A172 (cell line): ENCODE results near the gene POLR1F. TPM values are rescaled to one million over a fixed set of nuclear protein-coding genes. Genes with fewer than 3 reads are reported as not detected.
A peak's percentile ranks its signal among the peaks of the same experiment; 100 is the strongest.
"Not testable (repeated sequence)": the region's sequence is repeated elsewhere in the genome, so short reads cannot be mapped to it uniquely, and the experiment has no call there.

Experiments used
- DNase-seq: peaks from one replicate; pipeline ENCODE4 v3.0.0-alpha.2; 2015; ENCODE audit warnings: low spot score
- total RNA-seq: library from RNA; depleted of rRNA; stranded (reverse); fragments of >200 nt; shearing (Covaris generic); gene quantifications from 2 replicates; pipeline ENCODE4 v1.2.3, GENCODE V29; 2014; rRNA removed

Gene POLR1F
- total RNA-seq = 45.4 and 53.8 TPM in 2 replicates

GRCh38 chr7:19708397-19709248 lies at the start of gene POLR1F:
Gene POLR1F, minus strand, starts transcription at chr7:19709037. Its CDS starts 21 bp downstream, at chr7:19709016.
- peak; percentile 95 for DNase-seq

- peak; percentile 77 for DNase-seq
These were observed 45.8 kb upstream of the POLR1F start for GRCh38 chr7:19754521-19755116.

- DNase-seq = no peak
These were observed 43.2 kb upstream of the POLR1F start for GRCh38 chr7:19752020-19752419.

GRCh38 chr7:19749658-19750057 lies 40.8 kb upstream of the POLR1F start:
- no peak for DNase-seq

- peak; percentile 46 for DNase-seq
These were observed 39.0 kb upstream of the POLR1F start for GRCh38 chr7:19747740-19748339.

GRCh38 chr7:19744075-19744474 lies 35.2 kb upstream of the POLR1F start:
- DNase-seq = no peak

- DNase-seq = no peak
These were observed 19.9 kb upstream of the POLR1F start for GRCh38 chr7:19728716-19729115.

- DNase-seq = no peak
These were observed 16.9 kb upstream of the POLR1F start for GRCh38 chr7:19725770-19726169.

- no peak for DNase-seq
These were observed 6.7 kb upstream of the POLR1F start for GRCh38 chr7:19715499-19715898.

GRCh38 chr7:19713676-19714075 lies 4.8 kb upstream of the POLR1F start:
- peak; percentile 54 for DNase-seq

GRCh38 chr7:19709249-19709578 lies 377 bp upstream of the POLR1F start:
- no peak for DNase-seq

- peak; percentile 16 for DNase-seq
These were observed 1.6 kb downstream of the POLR1F start for GRCh38 chr7:19707240-19707639.

GRCh38 chr7:19705663-19706062 lies 3.2 kb downstream of the POLR1F start:
- DNase-seq = no peak

GRCh38 chr7:19701471-19701870 lies 7.4 kb downstream of the POLR1F start:
- no peak for DNase-seq

GRCh38 chr7:19700936-19701335 lies 7.9 kb downstream of the POLR1F start:
- no peak for DNase-seq

- no peak for DNase-seq
These were observed 10.5 kb downstream of the POLR1F start for GRCh38 chr7:19698331-19698730.

- no peak for DNase-seq
These were observed 11.9 kb downstream of the POLR1F start for GRCh38 chr7:19696926-19697325.

- no peak for DNase-seq
These were observed 16.6 kb downstream of the POLR1F start for GRCh38 chr7:19692111-19692828.

GRCh38 chr7:19690736-19691135 lies 18.1 kb downstream of the POLR1F start:
- peak; percentile 34 for DNase-seq

GRCh38 chr7:19689130-19689529 lies 19.7 kb downstream of the POLR1F start:
- not testable (repeated sequence) for DNase-seq

- DNase-seq = no peak
These were observed 27.2 kb downstream of the POLR1F start for GRCh38 chr7:19681596-19681995.

- peak; percentile 37 for DNase-seq
These were observed 31.7 kb downstream of the POLR1F start for GRCh38 chr7:19677180-19677579.
